ENCODE data around the gene SEPTIN8. TPM values are rescaled to one million over a fixed set of nuclear protein-coding genes. Genes with fewer than 3 reads are reported as not detected.
"Not testable (repeated sequence)": the region's sequence is repeated elsewhere in the genome, so short reads cannot be mapped to it uniquely, and the experiment has no call there.

SEPTIN8 gene
- total RNA-seq, 1 experiment from 2014 or later = 48.5 TPM

DNA sequence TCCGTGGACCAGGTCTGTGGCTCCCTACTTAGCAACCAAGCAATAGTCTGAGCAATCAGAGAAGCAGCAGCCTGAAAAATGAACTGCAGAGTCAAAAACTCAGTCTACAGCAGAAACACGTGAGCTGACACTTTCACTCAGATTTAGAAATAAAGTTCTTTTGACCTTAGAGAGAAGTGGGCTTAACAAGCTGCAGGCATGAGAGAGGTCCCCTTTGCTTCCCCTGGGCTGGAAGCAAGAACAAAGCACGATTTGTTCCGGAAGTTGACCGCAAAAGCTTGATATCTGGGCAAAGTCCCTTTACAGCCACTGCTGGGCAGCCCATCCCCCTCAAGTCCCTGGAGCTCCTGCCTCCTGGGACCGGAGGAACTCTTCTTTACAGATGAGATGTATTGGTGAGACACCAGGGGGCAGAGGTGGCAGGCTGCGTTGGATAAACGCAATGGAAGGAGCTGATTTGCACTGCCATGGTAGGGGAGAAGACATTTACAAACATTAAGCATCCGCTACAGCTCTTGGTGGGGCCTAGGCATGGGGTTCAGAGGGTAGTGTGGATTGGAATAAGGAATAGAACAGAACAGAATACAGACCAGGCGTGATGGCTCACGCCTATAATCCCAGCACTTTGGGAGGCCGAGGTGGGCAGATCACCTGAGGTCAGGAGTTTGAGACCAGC is 30.3 kb upstream of the SEPTIN8 start:
- H3K27ac Mint-ChIP-seq (ENCODE audit: unreplicated experiment) = no peak overlapping the region
- DNase-seq = peak; percentile 91
- no peaks in the 10 kb centered on the region for H3K36me3 Mint-ChIP-seq (ENCODE audit: insufficient read depth, unreplicated experiment)
- CTCF ChIA-PET = interaction anchor here (0.6 to 3.2 kb wide), 16 partner anchors 13 to 418 kb away, joined by 3 to 91 read pairs (median 4); partner anchors contain the start of genes CCNI2 and KIF3A
- no TSS peak for BruUV-seq (replicated peaks)
- H3K27me3 Mint-ChIP-seq (ENCODE audit: unreplicated experiment) = peaks cover 10% of the 10 kb centered on the region
- intact Hi-C loops (cut with micrococcal nuclease; ENCODE audit: unreplicated experiment) = loop anchor here (10.0 kb wide), 1 partner anchor 422 kb away; no protein-coding TSS in a partner anchor
- peaks cover 31% of the 10 kb centered on the region for H3K4me1 Mint-ChIP-seq (ENCODE audit: low read depth, unreplicated experiment)
- peak; percentile 45 for TF ChIP-seq CTCF (IDR thresholded peaks at IDR 0.05; ENCODE audit: unreplicated experiment)
- H3K4me3 Mint-ChIP-seq (ENCODE audit: low read depth, unreplicated experiment) = peak overlapping the region; percentile 8
- no peaks in the 10 kb centered on the region for H3K9me3 Mint-ChIP-seq (ENCODE audit: low read depth, unreplicated experiment)

GRCh38 chr5:132806804-132807162 is 29.7 kb upstream of the SEPTIN8 start:
- BruUV-seq (replicated peaks); DNase-seq; H3K27ac Mint-ChIP-seq (ENCODE audit: unreplicated experiment); H3K9me3 Mint-ChIP-seq (ENCODE audit: low read depth, unreplicated experiment); H3K36me3 Mint-ChIP-seq (ENCODE audit: insufficient read depth, unreplicated experiment): not testable (repeated sequence)
- Mint-ChIP-seq H3K27me3 (ENCODE audit: unreplicated experiment) (peaks cover 10% of the 10 kb centered on the region), H3K4me1 (ENCODE audit: low read depth, unreplicated experiment) (peaks cover 28% of the 10 kb centered on the region), H3K4me3 (ENCODE audit: low read depth, unreplicated experiment) (peak overlapping the region; percentile 8)
- CTCF ChIA-PET = interaction anchor here (0.6 to 3.2 kb wide), 16 partner anchors 13 to 419 kb away, joined by 3 to 91 read pairs (median 4); partner anchors contain the start of genes CCNI2 and KIF3A
- intact Hi-C loops (cut with micrococcal nuclease; ENCODE audit: unreplicated experiment) = loop anchor here (10.0 kb wide), 1 partner anchor 422 kb away; no protein-coding TSS in a partner anchor

GRCh38 chr5:132805872-132806271 is 28.8 kb upstream of the SEPTIN8 start:
- Mint-ChIP-seq H3K4me1 (ENCODE audit: low read depth, unreplicated experiment) (peaks cover 28% of the 10 kb centered on the region), H3K27me3 (ENCODE audit: unreplicated experiment) (peaks cover 10% of the 10 kb centered on the region)
- BruUV-seq (replicated peaks) = TSS peak; percentile 29
- H3K27ac Mint-ChIP-seq (ENCODE audit: unreplicated experiment); CTCF ChIA-PET; H3K9me3 Mint-ChIP-seq (ENCODE audit: low read depth, unreplicated experiment); H3K36me3 Mint-ChIP-seq (ENCODE audit: insufficient read depth, unreplicated experiment); H3K4me3 Mint-ChIP-seq (ENCODE audit: low read depth, unreplicated experiment); DNase-seq: not testable (repeated sequence)
- intact Hi-C loops (cut with micrococcal nuclease; ENCODE audit: unreplicated experiment) = loop anchor here (10.0 kb wide), 1 partner anchor 421 kb away; no protein-coding TSS in a partner anchor

GRCh38 chr5:132804219-132804618 is 27.2 kb upstream of the SEPTIN8 start:
- H3K4me1 Mint-ChIP-seq (ENCODE audit: low read depth, unreplicated experiment) = peaks cover 20% of the 10 kb centered on the region
- H3K27ac Mint-ChIP-seq (ENCODE audit: unreplicated experiment); CTCF ChIA-PET; H3K36me3 Mint-ChIP-seq (ENCODE audit: insufficient read depth, unreplicated experiment); H3K9me3 Mint-ChIP-seq (ENCODE audit: low read depth, unreplicated experiment); BruUV-seq (replicated peaks); DNase-seq; H3K4me3 Mint-ChIP-seq (ENCODE audit: low read depth, unreplicated experiment): not testable (repeated sequence)
- peaks cover 10% of the 10 kb centered on the region for H3K27me3 Mint-ChIP-seq (ENCODE audit: unreplicated experiment)
- intact Hi-C loops (cut with micrococcal nuclease; ENCODE audit: unreplicated experiment) = loop anchor here (10.0 kb wide), 1 partner anchor 419 kb away; no protein-coding TSS in a partner anchor

GRCh38 chr5:132802685-132803066 is 25.6 kb upstream of the SEPTIN8 start:
- peaks cover 15% of the 10 kb centered on the region for H3K4me1 Mint-ChIP-seq (ENCODE audit: low read depth, unreplicated experiment)
- H3K4me3 Mint-ChIP-seq (ENCODE audit: low read depth, unreplicated experiment); H3K36me3 Mint-ChIP-seq (ENCODE audit: insufficient read depth, unreplicated experiment): not testable (repeated sequence)

DNA sequence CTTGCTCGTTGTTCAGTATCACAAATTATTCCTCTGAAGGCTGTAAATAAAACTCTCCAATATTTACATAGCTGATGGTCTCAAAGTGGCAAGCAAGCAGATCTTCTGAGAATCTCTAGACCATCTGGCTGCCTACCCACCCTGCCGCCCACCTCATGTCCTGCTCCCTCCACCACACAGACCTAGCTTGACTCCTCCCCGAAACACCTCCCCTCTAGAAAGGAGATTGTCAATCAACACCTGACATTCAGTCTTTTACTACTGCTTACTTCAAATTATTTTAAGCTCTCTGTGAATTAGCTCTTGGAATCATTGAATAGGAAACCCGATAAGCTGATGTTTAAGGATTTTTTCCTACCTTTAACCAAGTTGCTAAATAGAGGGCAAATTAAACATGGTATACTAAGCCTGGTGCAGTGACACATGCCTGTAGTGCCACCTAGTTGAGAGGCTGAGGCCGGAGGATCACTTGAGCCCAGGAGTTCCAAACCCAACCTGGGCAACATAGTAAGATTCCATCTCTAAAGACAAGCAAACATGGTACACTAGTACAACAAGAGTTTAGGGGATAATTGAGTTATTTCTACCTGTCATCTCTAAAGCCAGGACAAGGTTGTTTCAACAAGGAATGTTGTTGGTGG is 25.1 kb upstream of the SEPTIN8 start:
- no peak for DNase-seq
- intact Hi-C loops (cut with micrococcal nuclease; ENCODE audit: unreplicated experiment) = loop anchor here (10.0 kb wide), 1 partner anchor 417 kb away; no protein-coding TSS in a partner anchor
- H3K4me1 Mint-ChIP-seq (ENCODE audit: low read depth, unreplicated experiment) = peaks cover 10% of the 10 kb centered on the region
- no peak overlapping the region for H3K27ac Mint-ChIP-seq (ENCODE audit: unreplicated experiment)
- H3K4me3 Mint-ChIP-seq (ENCODE audit: low read depth, unreplicated experiment) = no peak overlapping the region
- no peak for TF ChIP-seq CTCF (IDR thresholded peaks at IDR 0.05; ENCODE audit: unreplicated experiment)
- CTCF ChIA-PET = interaction anchor here (0.5 to 1.6 kb wide), 7 partner anchors 11 to 1370 kb away, joined by 3 to 5 read pairs (median 3); partner anchors contain the start of genes KIF3A and SOWAHA
- H3K27me3 Mint-ChIP-seq (ENCODE audit: unreplicated experiment) = peaks cover 21% of the 10 kb centered on the region
- H3K9me3 Mint-ChIP-seq (ENCODE audit: low read depth, unreplicated experiment) = no peaks in the 10 kb centered on the region
- no TSS peak for BruUV-seq (replicated peaks)
- H3K36me3 Mint-ChIP-seq (ENCODE audit: insufficient read depth, unreplicated experiment) = no peaks in the 10 kb centered on the region

More at GRCh38 chr5:132802685-132803066, 25.6 kb upstream of the SEPTIN8 start:
- intact Hi-C loops (cut with micrococcal nuclease; ENCODE audit: unreplicated experiment) = loop anchor here (10.0 kb wide), 1 partner anchor 418 kb away; no protein-coding TSS in a partner anchor
- not testable (repeated sequence) for H3K9me3 Mint-ChIP-seq (ENCODE audit: low read depth, unreplicated experiment); BruUV-seq (replicated peaks); H3K27ac Mint-ChIP-seq (ENCODE audit: unreplicated experiment); DNase-seq
- CTCF ChIA-PET = interaction anchor here (0.6 to 1.6 kb wide), 2 partner anchors 10 to 50 kb away, joined by 3 to 5 read pairs; partner anchors contain the start of gene SOWAHA
- H3K27me3 Mint-ChIP-seq (ENCODE audit: unreplicated experiment) = peaks cover 16% of the 10 kb centered on the region

Measured in Calu3 (cell line).